GM18867 (cell line): ENCODE measurements around the gene TMEM183A.
"Not testable (repeated sequence)": the region's sequence is repeated elsewhere in the genome, so short reads cannot be mapped to it uniquely, and the experiment has no call there.

Source experiments
- ATAC-seq: cut with Tn5 transposase; IDR thresholded peaks from one replicate; pipeline ENCODE4 v1.9.1; 2021; ENCODE audit warnings: mild to moderate bottlenecking, moderate library complexity; ENCODE audit not compliant: unreplicated experiment

Gene TMEM183A

GRCh38 chr1:202986120-202986519 lies 21.1 kb upstream of the TMEM183A start:
- ATAC-seq = not testable (repeated sequence)

- ATAC-seq = no peak
Measured at GRCh38 chr1:202987255-202987654, 19.9 kb upstream of the TMEM183A start.

DNA sequence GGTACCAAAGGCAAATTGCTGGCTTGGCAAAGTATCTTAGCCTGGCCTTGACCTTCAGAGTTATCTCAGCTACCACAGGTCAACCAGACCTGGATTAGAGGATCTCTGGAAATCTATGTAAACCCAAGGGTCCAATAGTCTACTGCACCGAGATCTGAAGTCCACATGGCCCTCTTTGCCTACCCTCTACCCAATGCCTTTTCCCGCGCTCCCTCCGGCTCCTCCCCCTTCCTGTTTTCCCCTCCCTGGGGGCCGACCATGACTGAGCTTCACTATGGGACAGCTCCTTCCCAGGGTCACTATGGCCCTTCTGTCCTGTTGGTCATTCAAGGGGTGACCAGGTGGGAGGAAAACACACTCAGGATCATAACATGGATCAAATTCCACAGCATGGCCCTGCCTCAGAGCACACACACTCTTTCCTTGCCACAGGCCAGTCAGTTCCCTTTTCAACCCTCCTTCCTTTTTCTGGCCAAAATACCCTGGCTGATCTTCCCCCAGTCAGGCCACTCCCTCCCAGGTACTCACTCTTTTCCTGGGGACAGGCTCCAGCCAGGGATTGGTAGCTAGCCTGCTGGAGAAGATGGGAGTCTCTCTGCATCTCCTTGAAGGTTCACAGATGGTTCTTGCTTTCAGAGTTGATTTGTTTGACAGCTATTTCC lies 19.1 kb upstream of the TMEM183A start:
- ATAC-seq = no peak

- ATAC-seq = no peak
Measured at GRCh38 chr1:202989879-202990278, 17.3 kb upstream of the TMEM183A start.

DNA sequence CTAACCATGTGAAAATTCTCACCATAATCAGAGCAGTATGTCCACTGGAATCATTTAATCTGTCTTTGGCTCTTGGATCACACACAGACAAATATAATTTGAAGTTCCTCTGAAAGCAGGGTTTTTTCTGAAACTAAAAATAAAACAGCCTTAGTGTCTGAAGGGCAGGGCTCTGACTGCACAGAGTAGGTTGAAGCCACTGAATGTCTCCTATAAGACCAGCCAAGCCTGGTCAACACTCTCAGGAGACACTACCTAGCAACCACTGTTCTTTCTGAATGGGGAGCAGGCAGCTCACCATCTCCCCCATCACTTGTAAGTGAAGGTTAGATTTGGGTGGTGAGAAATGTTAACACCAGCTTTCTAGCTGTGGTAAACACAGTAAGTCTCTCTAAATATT lies 16.1 kb upstream of the TMEM183A start:
- ATAC-seq = no peak

- no peak for ATAC-seq
Measured at GRCh38 chr1:202994756-202995155, 12.4 kb upstream of the TMEM183A start.

- ATAC-seq = no peak
Measured at GRCh38 chr1:202998836-202999750, 8.1 kb upstream of the TMEM183A start.

- ATAC-seq = no peak
Measured at GRCh38 chr1:203000217-203000944, 6.8 kb upstream of the TMEM183A start.

DNA sequence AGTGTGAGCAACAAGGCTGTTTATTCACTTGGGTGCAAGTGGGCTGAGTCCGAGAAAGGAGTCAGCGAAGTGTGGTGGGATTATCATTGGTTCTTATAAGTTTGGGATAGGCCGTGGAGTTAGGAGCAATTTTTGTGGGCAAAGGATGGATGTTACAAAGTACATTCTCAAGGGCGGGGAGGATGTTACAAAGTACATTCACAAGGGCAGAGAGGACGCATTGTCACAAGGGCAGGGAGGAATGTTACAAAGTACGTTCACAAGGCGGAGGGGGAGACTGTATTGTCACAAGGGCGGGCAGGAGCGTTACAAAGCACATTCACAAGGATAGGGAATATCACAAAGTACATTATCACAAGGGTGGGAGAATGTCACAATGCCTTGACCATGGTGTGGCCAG lies 5.2 kb upstream of the TMEM183A start:
- no peak for ATAC-seq

DNA sequence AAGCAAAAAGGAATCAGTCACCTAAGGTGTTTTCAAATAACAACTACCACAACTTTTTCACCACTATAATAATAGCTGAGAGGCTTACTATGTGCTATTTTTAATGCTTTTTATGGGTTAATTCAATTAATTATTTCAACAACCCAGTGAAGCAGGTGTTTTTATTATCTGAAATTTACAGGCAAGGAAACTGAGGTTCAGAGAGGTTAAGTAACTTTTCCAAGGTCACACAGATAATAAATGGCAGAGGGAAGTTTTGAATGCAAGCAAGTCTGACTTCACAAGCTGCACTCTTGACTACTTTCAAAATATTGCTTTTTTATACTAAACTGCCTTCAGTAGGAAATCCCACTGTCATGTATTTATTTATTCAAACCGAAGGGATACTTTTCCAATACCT lies 4.2 kb upstream of the TMEM183A start:
- ATAC-seq = no peak

GRCh38 chr1:203005395-203006142 lies 1.6 kb upstream of the TMEM183A start:
- ATAC-seq = not testable (repeated sequence)

GRCh38 chr1:203009185-203009584 lies 2.0 kb downstream of the TMEM183A start:
- no peak for ATAC-seq

- ATAC-seq = no peak
Measured at GRCh38 chr1:203011582-203011981, 4.4 kb downstream of the TMEM183A start.

- ATAC-seq = no peak
Measured at GRCh38 chr1:203017061-203017460, 9.9 kb downstream of the TMEM183A start.

- ATAC-seq = no peak
Measured at GRCh38 chr1:203017692-203018091, 10.5 kb downstream of the TMEM183A start.

GRCh38 chr1:203022855-203023254 lies 15.7 kb downstream of the TMEM183A start:
- ATAC-seq = not testable (repeated sequence)

GRCh38 chr1:203025686-203026030 lies 18.5 kb downstream of the TMEM183A start:
- no peak for ATAC-seq

GRCh38 chr1:203026031-203026665 lies 19.0 kb downstream of the TMEM183A start, which contains the start of gene PPFIA4:
PPFIA4 (plus strand) TSS chr1:203026491; CDS start chr1:203039009, 12,518 bp downstream.
- ATAC-seq = peak; percentile 70

GRCh38 chr1:203026666-203027663 lies 19.8 kb downstream of the TMEM183A start:
- ATAC-seq = no peak
